ENCODE results near the gene MACROH2A2.

GRCh38 chr10:70121281-70121949, 68.8 kb downstream of the MACROH2A2 start:
- TF ChIP-seq POLR2AphosphoS5 (IDR thresholded peaks at IDR 0.05; ENCODE audit: low read depth, low read length), result no peak
- TF ChIP-seq POLR2A (IDR thresholded peaks at IDR 0.05; ENCODE audit: low read depth, low read length), result no peak
- no peak for TF ChIP-seq TAF1 (IDR thresholded peaks at IDR 0.05; ENCODE audit: borderline replicate concordance, low read depth, low read length)
